Prostate gland (tissue), 2 donors: ENCODE measurements around the gene CRY1. TPM values are rescaled to one million over a fixed set of nuclear protein-coding genes. Genes with fewer than 3 reads are reported as not detected.

ENCODE experiments used
- DNase-seq: peaks from one replicate; pipeline ENCODE4 v3.0.0-alpha.2; 2019; ENCODE audit warnings: low spot score
- H3K27ac ChIP-seq, 2 donors: fragments of 200-600 bp; sonication (generic); 2 replicates each; pipeline ENCODE4 v1.5.1; 2017 to 2019
- H3K27me3 ChIP-seq: fragments of 200-600 bp; sonication (generic); replicated peaks from 2 replicates; pipeline ENCODE4 v1.5.1; 2019; ENCODE audit not compliant: insufficient read depth
- H3K36me3 ChIP-seq, 2 donors: fragments of 200-600 bp; sonication (generic); 1 replicate in 1 of 2; 2 replicates in 1 of 2; pipeline versions ENCODE4 v1.5.1 to v1.8.1; 2017 to 2019
- H3K4me1 ChIP-seq: fragments of 200-600 bp; sonication (generic); replicated peaks from 2 replicates; pipeline ENCODE4 v1.5.1; 2019
- H3K4me3 ChIP-seq, 2 donors: fragments of 200-600 bp; sonication (generic); 2 replicates each; pipeline ENCODE4 v1.5.1; 2017 to 2019
- H3K9me3 ChIP-seq: fragments of 200-600 bp; sonication (generic); 2 replicates; pipeline ENCODE4 v1.5.1; 2017
- CTCF ChIP-seq, 4 experiments: fragments of 200-600 bp in 2 of 4; fragments of 450-650 bp in 2 of 4; sonication (generic) in 2 of 4; IDR thresholded peaks; 1 replicate in 3 of 4; 2 replicates in 1 of 4; pipeline ENCODE4 v1.5.1; 2016 to 2019; ENCODE audit warnings: antibody characterized with exemption in 4 of 4, mild to moderate bottlenecking in 2 of 4, moderate library complexity in 2 of 4
- POLR2A ChIP-seq: fragments of 450-650 bp; IDR thresholded peaks from one replicate; pipeline ENCODE4 v1.6.1; 2016; ENCODE audit warnings: antibody characterized with exemption, mild to moderate bottlenecking
- POLR2AphosphoS5 ChIP-seq: sonication (generic); formaldehyde crosslinking; IDR thresholded peaks from one replicate; pipeline ENCODE4 v1.6.1; 2017; ENCODE audit warnings: antibody characterized with exemption
- WGBS: methylation state at CpG from one replicate; pipeline ENCODE4 v1.1.5; 2018; 5-methylcytosine and 5-hydroxymethylcytosine counted together
- intact Hi-C: fragments of 100-400 bp; cut with DNase I; formaldehyde crosslinking; loops from one replicate; pipeline ENCODE4 v1.14.2; 2022
- total RNA-seq, 2 donors: library from RNA; depleted of rRNA; stranded (reverse); fragments of >200 nt; gene quantifications; one replicate each; pipeline ENCODE4 v1.1.0, GENCODE V29; 2016

Gene CRY1
- total RNA-seq, 2 donors from 2014 or later, result 15.7 to 35.2 TPM

GRCh38 chr12:107107381-107107780 is 14.0 kb upstream of the CRY1 start:
- intact Hi-C loops, result loop anchor here (10.0 kb wide), 1 partner anchor 723 kb away; no protein-coding TSS in a partner anchor
- 68% methylated on average over 4 of the region's 4 CpGs for WGBS

DNA sequence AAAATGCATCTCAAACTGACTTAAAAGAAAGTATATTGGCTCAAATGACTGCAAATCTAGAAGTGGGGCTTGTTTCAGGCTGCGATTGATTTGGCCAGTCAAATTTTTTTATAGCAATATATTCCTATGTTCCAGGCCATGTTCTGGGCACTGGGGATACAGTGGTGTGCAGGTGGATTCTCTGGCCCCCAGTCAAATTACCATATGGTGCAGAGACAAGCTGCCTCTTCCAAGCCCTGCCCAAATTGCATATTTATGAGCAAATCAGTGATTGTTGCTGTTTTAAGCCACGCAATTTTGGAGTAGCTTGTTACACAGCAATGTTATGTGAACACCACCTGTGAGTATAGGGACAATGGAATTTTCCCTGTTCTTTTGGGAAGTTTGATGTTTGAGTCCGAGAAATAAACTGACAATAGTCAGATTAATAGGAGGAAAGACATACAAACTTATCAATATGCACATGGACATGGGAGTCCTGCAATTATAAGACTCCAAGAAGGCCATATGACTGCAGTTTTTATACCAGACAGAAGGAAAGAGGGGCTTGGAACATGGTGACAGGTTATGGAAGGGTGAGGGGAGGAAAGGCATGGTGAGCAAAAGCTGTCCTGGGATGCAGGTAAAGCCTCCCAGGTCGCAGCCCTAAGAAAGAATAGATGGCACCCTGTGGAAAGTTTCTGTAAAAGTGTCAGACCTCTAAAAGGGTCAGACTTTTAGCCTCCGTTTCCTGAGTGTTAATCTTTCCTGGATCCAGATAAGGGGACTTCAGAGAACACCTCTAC is 13.1 kb upstream of the CRY1 start:
- Histone ChIP-seq H3K9me3 (no peaks in the 10 kb centered on the region), H3K27me3 (no peaks in the 10 kb centered on the region), H3K36me3 (no peaks in the 10 kb centered on the region), H3K4me1 (no peaks in the 10 kb centered on the region), H3K27ac (no peak overlapping the region), H3K4me3 (no peak overlapping the region)
- 75% methylated on average over 5 of the region's 5 CpGs for whole genome bisulfite sequencing
- no peak for DNase-seq
- intact Hi-C loops, result loop anchor here (10.0 kb wide), 1 partner anchor 722 kb away; no protein-coding TSS in a partner anchor
- TF ChIP-seq POLR2A (no peak), CTCF (IDR thresholded peaks at IDR 0.05) (no peak), POLR2AphosphoS5 (no peak)

More at GRCh38 chr12:107107381-107107780, 14.0 kb upstream of the CRY1 start:
- H3K4me3 ChIP-seq, result no peak overlapping the region
- H3K9me3 ChIP-seq, result no peaks in the 10 kb centered on the region
- no peaks in the 10 kb centered on the region for H3K27me3 ChIP-seq
- TF ChIP-seq CTCF (IDR thresholded peaks at IDR 0.05), result no peak
- no peak for TF ChIP-seq POLR2AphosphoS5
- no peak for TF ChIP-seq POLR2A
- DNase-seq, result no peak
- H3K4me1 ChIP-seq, result no peaks in the 10 kb centered on the region
- no peak overlapping the region for H3K27ac ChIP-seq
- no peaks in the 10 kb centered on the region for H3K36me3 ChIP-seq

- no peak overlapping the region for H3K4me3 ChIP-seq
- 71% methylated on average over 1 of the region's 1 CpG for WGBS
- no peak for DNase-seq
- intact Hi-C loops, result loop anchor here (10.0 kb wide), 1 partner anchor 721 kb away; no protein-coding TSS in a partner anchor
- no peaks in the 10 kb centered on the region for H3K9me3 ChIP-seq
- no peaks in the 10 kb centered on the region for H3K4me1 ChIP-seq
- no peaks in the 10 kb centered on the region for H3K27me3 ChIP-seq
- no peak overlapping the region for H3K27ac ChIP-seq
- no peaks in the 10 kb centered on the region for H3K36me3 ChIP-seq
- TF ChIP-seq CTCF (IDR thresholded peaks at IDR 0.05) (no peak), POLR2A (no peak), POLR2AphosphoS5 (no peak)
These were observed 12.0 kb upstream of the CRY1 start for GRCh38 chr12:107105410-107105703.

GRCh38 chr12:107103516-107103915 is 10.2 kb upstream of the CRY1 start:
- H3K9me3 ChIP-seq, result no peaks in the 10 kb centered on the region
- no peak for TF ChIP-seq POLR2AphosphoS5
- no peak for TF ChIP-seq CTCF (IDR thresholded peaks at IDR 0.05)
- no peak for TF ChIP-seq POLR2A
- no peak for DNase-seq
- H3K36me3 ChIP-seq, result no peaks in the 10 kb centered on the region
- H3K27me3 ChIP-seq, result no peaks in the 10 kb centered on the region
- intact Hi-C loops, result loop anchor here (10.0 kb wide), 1 partner anchor 719 kb away; no protein-coding TSS in a partner anchor
- no peak overlapping the region for H3K4me3 ChIP-seq
- no peak overlapping the region for H3K27ac ChIP-seq
- H3K4me1 ChIP-seq, result no peaks in the 10 kb centered on the region

GRCh38 chr12:107103097-107103496 is 9.7 kb upstream of the CRY1 start:
- 88% methylated on average over 3 of the region's 3 CpGs for WGBS
- H3K36me3 ChIP-seq, result no peaks in the 10 kb centered on the region
- no peaks in the 10 kb centered on the region for H3K9me3 ChIP-seq
- TF ChIP-seq CTCF (IDR thresholded peaks at IDR 0.05), result no peak
- TF ChIP-seq POLR2AphosphoS5, result no peak
- no peak for TF ChIP-seq POLR2A
- no peak for DNase-seq
- intact Hi-C loops, result loop anchor here (10.0 kb wide), 1 partner anchor 718 kb away; no protein-coding TSS in a partner anchor
- no peaks in the 10 kb centered on the region for H3K27me3 ChIP-seq
- no peak overlapping the region for H3K27ac ChIP-seq
- H3K4me3 ChIP-seq, result no peak overlapping the region
- H3K4me1 ChIP-seq, result no peaks in the 10 kb centered on the region
